Smooth muscle cell (in vitro differentiated cells): Measurements from ENCODE around the gene PRKAG2. TPM values are rescaled to one million over a fixed set of nuclear protein-coding genes. Genes with fewer than 3 reads are reported as not detected.

Experiments
- DNase-seq: peaks from one replicate; lab custom pipeline; 2025; ENCODE audit not compliant: unreplicated experiment; lab: John Stamatoyannopoulos, UW
- H2AFZ ChIP-seq: fragments of 200-600 bp; sonication (generic); 2 replicates; pipeline ENCODE4 v1.6.0; 2016; ENCODE audit warnings: antibody characterized with exemption, low read depth, mild to moderate bottlenecking
- H3F3A ChIP-seq: fragments of 200-600 bp; sonication (generic); 2 replicates; pipeline ENCODE4 v1.6.0; 2017; ENCODE audit warnings: antibody characterized with exemption, low read depth
- H3K27ac ChIP-seq: fragments of 200-600 bp; sonication (generic); 2 replicates; pipeline ENCODE4 v1.5.1; 2016; ENCODE audit warnings: low read depth, mild to moderate bottlenecking
- H3K27me3 ChIP-seq: fragments of 200-600 bp; sonication (generic); 2 replicates; pipeline ENCODE4 v1.6.1; 2016; ENCODE audit warnings: low read depth, mild to moderate bottlenecking
- H3K36me3 ChIP-seq: fragments of 200-600 bp; sonication (generic); 2 replicates; pipeline ENCODE4 v1.5.1; 2016; ENCODE audit warnings: low read depth
- H3K4me1 ChIP-seq: fragments of 200-600 bp; sonication (generic); 2 replicates; pipeline ENCODE4 v1.5.1; 2016; ENCODE audit warnings: low read depth
- H3K4me2 ChIP-seq: fragments of 200-600 bp; sonication (generic); 2 replicates; pipeline ENCODE4 v1.6.0; 2016; ENCODE audit warnings: mild to moderate bottlenecking
- H3K4me3 ChIP-seq: fragments of 200-600 bp; sonication (generic); 2 replicates; pipeline ENCODE4 v1.5.1; 2016; ENCODE audit warnings: mild to moderate bottlenecking
- H3K79me2 ChIP-seq: fragments of 200-600 bp; sonication (generic); 2 replicates; pipeline ENCODE4 v1.6.0; 2016; ENCODE audit warnings: low read depth, mild to moderate bottlenecking
- H3K9ac ChIP-seq: fragments of 200-600 bp; sonication (generic); 2 replicates; pipeline ENCODE4 v1.6.0; 2016; ENCODE audit warnings: low read depth
- H3K9me3 ChIP-seq: fragments of 200-600 bp; sonication (generic); replicated peaks from 2 replicates; pipeline ENCODE4 v1.5.1; 2016; ENCODE audit warnings: low read depth
- H4K20me1 ChIP-seq: fragments of 200-600 bp; sonication (generic); 2 replicates; pipeline ENCODE4 v1.6.0; 2016; ENCODE audit warnings: low read depth
- CTCF ChIP-seq: fragments of 200-600 bp; sonication (generic); IDR thresholded peaks from 2 replicates; pipeline ENCODE4 v1.5.1; 2017; ENCODE audit warnings: borderline replicate concordance, mild to moderate bottlenecking, antibody characterized with exemption; ENCODE audit not compliant: insufficient read depth, poor library complexity, severe bottlenecking
- WGBS: methylation state at CpG from one replicate; pipeline ENCODE4 v1.1.7; 2016; ENCODE audit warnings: low lambda C conversion rate; 5-methylcytosine and 5-hydroxymethylcytosine counted together
- polyA plus RNA-seq: library from polyadenylated mRNA; unstranded; fragments of >200 nt; fragmentation: Nextera tagmentation; extraction: Ambion mirVana; gene quantifications from 2 replicates; pipeline ENCODE4 v1.2.1, GENCODE V29; 2016
- total RNA-seq: library from RNA; depleted of rRNA; stranded (reverse); fragments of >200 nt; gene quantifications from 2 replicates; pipeline ENCODE4 v1.2.3, GENCODE V29; 2014

PRKAG2 gene
- total and polyA plus RNA-seq, 2 experiments from 2014 or later = 3.5 to 3.9 TPM

GRCh38 chr7:151871189-151871735 is 5.7 kb downstream of the PRKAG2 start:
- H3K4me2 ChIP-seq = no peak overlapping the region
- no peak for TF ChIP-seq CTCF

GRCh38 chr7:151869968-151870918 is 6.7 kb downstream of the PRKAG2 start:
- H3K4me2 ChIP-seq = no peak overlapping the region
- no peaks in the 10 kb centered on the region for H3K36me3 ChIP-seq
- no peak overlapping the region for H2AFZ ChIP-seq
- H3K79me2 ChIP-seq = no peaks in the 10 kb centered on the region
- H3F3A ChIP-seq = no peaks in the 10 kb centered on the region
- H3K4me3 ChIP-seq = no peak overlapping the region
- no peak for TF ChIP-seq CTCF
- H3K4me1 ChIP-seq = peaks cover 4% of the 10 kb centered on the region
- no peaks in the 10 kb centered on the region for H3K27me3 ChIP-seq
- WGBS = 94% methylated on average over 24 of the region's 24 CpGs
- no peak for DNase-seq
- H3K9me3 ChIP-seq = no peaks in the 10 kb centered on the region
- H3K27ac ChIP-seq = no peak overlapping the region
- no peak overlapping the region for H3K9ac ChIP-seq
- H4K20me1 ChIP-seq = no peaks in the 10 kb centered on the region

More at GRCh38 chr7:151871189-151871735, 5.7 kb downstream of the PRKAG2 start:
- DNase-seq = no peak
- no peak overlapping the region for H3K9ac ChIP-seq
- no peaks in the 10 kb centered on the region for H3K79me2 ChIP-seq
- H3F3A ChIP-seq = no peaks in the 10 kb centered on the region
- 97% methylated on average over 13 of the region's 13 CpGs for WGBS
- H3K36me3 ChIP-seq = no peaks in the 10 kb centered on the region
- no peak overlapping the region for H3K27ac ChIP-seq
- no peak overlapping the region for H2AFZ ChIP-seq
- no peaks in the 10 kb centered on the region for H4K20me1 ChIP-seq
- H3K27me3 ChIP-seq = no peaks in the 10 kb centered on the region
- no peaks in the 10 kb centered on the region for H3K9me3 ChIP-seq
- H3K4me1 ChIP-seq = peaks cover 4% of the 10 kb centered on the region
- no peak overlapping the region for H3K4me3 ChIP-seq

- TF ChIP-seq CTCF = no peak
- WGBS = 77% methylated on average over 13 of the region's 13 CpGs
- no peak overlapping the region for H3K27ac ChIP-seq
These were observed 7.5 kb downstream of the PRKAG2 start for GRCh38 chr7:151869455-151869854.

More at GRCh38 chr7:151869455-151869854, 7.5 kb downstream of the PRKAG2 start:
- no peaks in the 10 kb centered on the region for H3F3A ChIP-seq
- no peak for DNase-seq
- H3K27me3 ChIP-seq = no peaks in the 10 kb centered on the region
- no peak overlapping the region for H3K9ac ChIP-seq
- no peak overlapping the region for H2AFZ ChIP-seq
- no peaks in the 10 kb centered on the region for H3K36me3 ChIP-seq
- H3K9me3 ChIP-seq = no peaks in the 10 kb centered on the region
- H3K4me3 ChIP-seq = no peak overlapping the region
- H3K79me2 ChIP-seq = no peaks in the 10 kb centered on the region
- H3K4me1 ChIP-seq = no peaks in the 10 kb centered on the region
- H3K4me2 ChIP-seq = no peak overlapping the region
- no peaks in the 10 kb centered on the region for H4K20me1 ChIP-seq
